ENCODE data around the gene DVL1. TPM values are rescaled to one million over a fixed set of nuclear protein-coding genes. Genes with fewer than 3 reads are reported as not detected.

DVL1 gene
- polyA plus RNA-seq, 3 donors = 0.41 to 29.8 (median 0.55) TPM

- H3K9me3 Mint-ChIP-seq = peaks cover 0 to 1% (median 0%) of the 10 kb centered on the region in 7 donors
- H3K27me3 Mint-ChIP-seq (ENCODE audit: low read depth in 3 of 3) = peaks cover 0 to 6% (median 0%) of the 10 kb centered on the region in 3 donors
- no peak for TF ChIP-seq CTCF (IDR thresholded peaks at IDR 0.05)
Observed at GRCh38 chr1:1337793-1338147, 11.4 kb downstream of the DVL1 start.

GRCh38 chr1:1336931-1337792, 12.1 kb downstream of the DVL1 start:
- Mint-ChIP-seq H3K36me3 (peaks cover 21 to 44% of the 10 kb centered on the region in 2 donors), H3K9me3 (peaks cover 0 to 1% (median 0%) of the 10 kb centered on the region in 7 donors), H3K27ac (peak overlapping the region in 1 of 7 donors; percentile 80), H3K27me3 (ENCODE audit: low read depth in 3 of 3) (peaks cover 0 to 6% (median 0%) of the 10 kb centered on the region in 3 donors), H3K4me3 (no peak overlapping the region), H3K4me1 (no peaks in the 10 kb centered on the region)
- intact Hi-C loops (cut with micrococcal nuclease) = no loop called here
- H3K36me3 ChIP-seq (replicated peaks in 1 of 2; ENCODE audit: control insufficient read depth in 1 of 2, insufficient read depth in 2 of 2, low read length in 2 of 2) = peaks cover 9 to 29% of the 10 kb centered on the region in 2 donors
- no peak overlapping the region for H3K4me3 ChIP-seq (replicated peaks in 1 of 3; ENCODE audit: low read depth in 2 of 3, low read length in 3 of 3)
- no peaks in the 10 kb centered on the region for H3K27me3 ChIP-seq (ENCODE audit: control insufficient read depth in 2 of 2, insufficient read depth in 2 of 2, low read length in 2 of 2)
- H3K9me3 ChIP-seq (replicated peaks in 1 of 2; ENCODE audit: control insufficient read depth in 1 of 2, insufficient read depth in 1 of 2, low read length in 2 of 2) = no peaks in the 10 kb centered on the region
- no peak for TF ChIP-seq CTCF (IDR thresholded peaks at IDR 0.05)
- no peaks in the 10 kb centered on the region for H3K79me2 ChIP-seq (ENCODE audit: insufficient read depth, low read length)
- no peak for DNase-seq
- H2AFZ ChIP-seq (ENCODE audit: insufficient read depth, low read depth, low read length, poor library complexity, severe bottlenecking) = no peak overlapping the region
- H4K20me1 ChIP-seq (ENCODE audit: insufficient read depth, low read length) = peaks cover 4% of the 10 kb centered on the region
- no peak overlapping the region for H3K27ac ChIP-seq (ENCODE audit: low read depth in 1 of 2, low read length in 2 of 2)
- no peak overlapping the region for H3K4me2 ChIP-seq (replicated peaks; ENCODE audit: extremely low read depth, low read length, poor library complexity, severe bottlenecking)
- H3K9ac ChIP-seq (ENCODE audit: insufficient read depth, low read length, poor library complexity, severe bottlenecking) = no peak overlapping the region
- 95% methylated on average over 31 of the region's 32 CpGs for WGBS (ENCODE audit: insufficient coverage)
- no peaks in the 10 kb centered on the region for H3K4me1 ChIP-seq (ENCODE audit: control insufficient read depth in 1 of 2, insufficient read depth in 2 of 2, low read length in 2 of 2)

More at GRCh38 chr1:1337793-1338147, 11.4 kb downstream of the DVL1 start:
- Histone ChIP-seq H3K27me3 (ENCODE audit: control insufficient read depth in 2 of 2, insufficient read depth in 2 of 2, low read length in 2 of 2) (no peaks in the 10 kb centered on the region), H4K20me1 (ENCODE audit: insufficient read depth, low read length) (peaks cover 9% of the 10 kb centered on the region), H3K4me3 (replicated peaks in 1 of 3; ENCODE audit: low read depth in 2 of 3, low read length in 3 of 3) (no peak overlapping the region), H3K9ac (ENCODE audit: insufficient read depth, low read length, poor library complexity, severe bottlenecking) (no peak overlapping the region), H3K79me2 (ENCODE audit: insufficient read depth, low read length) (no peaks in the 10 kb centered on the region), H3K9me3 (replicated peaks in 1 of 2; ENCODE audit: control insufficient read depth in 1 of 2, insufficient read depth in 1 of 2, low read length in 2 of 2) (no peaks in the 10 kb centered on the region), H3K4me1 (ENCODE audit: control insufficient read depth in 1 of 2, insufficient read depth in 2 of 2, low read length in 2 of 2) (no peaks in the 10 kb centered on the region), H3K36me3 (replicated peaks in 1 of 2; ENCODE audit: control insufficient read depth in 1 of 2, insufficient read depth in 2 of 2, low read length in 2 of 2) (peaks cover 9 to 29% of the 10 kb centered on the region in 2 donors), H2AFZ (ENCODE audit: insufficient read depth, low read depth, low read length, poor library complexity, severe bottlenecking) (no peak overlapping the region), H3K4me2 (replicated peaks; ENCODE audit: extremely low read depth, low read length, poor library complexity, severe bottlenecking) (no peak overlapping the region), H3K27ac (ENCODE audit: low read depth in 1 of 2, low read length in 2 of 2) (no peak overlapping the region)
- DNase-seq = no peak
- Mint-ChIP-seq H3K36me3 (peaks cover 21 to 44% of the 10 kb centered on the region in 2 donors), H3K4me1 (no peaks in the 10 kb centered on the region), H3K4me3 (no peak overlapping the region), H3K27ac (no peak overlapping the region)
- WGBS (ENCODE audit: insufficient coverage) = 98% methylated on average over 16 of the region's 18 CpGs
- intact Hi-C loops (cut with micrococcal nuclease) = no loop called here

All from CD14-positive monocyte (primary cell).